Nephron progenitor cell (in vitro differentiated cells): ENCODE measurements around the gene IFT27.

ENCODE experiments used
- DNase-seq: peaks from one replicate; pipeline ENCODE4 v3.0.0; 2021
- H3K27ac Mint-ChIP-seq: 2 replicates; pipeline ENCODE4 v1.8.0; 2021; ENCODE audit warnings: mild to moderate bottlenecking, moderate library complexity, mixed read lengths
- H3K27me3 Mint-ChIP-seq: 2 replicates; pipeline ENCODE4 v1.8.0; 2021; ENCODE audit warnings: mild to moderate bottlenecking, low read depth, mixed read lengths; ENCODE audit not compliant: poor library complexity
- H3K36me3 Mint-ChIP-seq: 2 replicates; pipeline ENCODE4 v1.8.0; 2021; ENCODE audit warnings: low read depth, mixed read lengths
- H3K4me1 Mint-ChIP-seq: 2 replicates; pipeline ENCODE4 v1.8.0; 2021; ENCODE audit warnings: mixed read lengths
- H3K4me3 Mint-ChIP-seq: 2 replicates; pipeline ENCODE4 v1.8.0; 2021; ENCODE audit warnings: mild to moderate bottlenecking, moderate library complexity, mixed read lengths
- H3K9me3 Mint-ChIP-seq: 2 replicates; pipeline ENCODE4 v1.8.0; 2021; ENCODE audit warnings: mild to moderate bottlenecking, moderate library complexity, mixed read lengths
- TF ChIP-seq, protein P1 (sequence below): fragments of 200-600 bp; sonication (generic); IDR thresholded peaks from 2 replicates; pipeline ENCODE4 v1.5.0; 2021; ENCODE audit warnings: antibody characterized with exemption

The IFT27 gene

DNA sequence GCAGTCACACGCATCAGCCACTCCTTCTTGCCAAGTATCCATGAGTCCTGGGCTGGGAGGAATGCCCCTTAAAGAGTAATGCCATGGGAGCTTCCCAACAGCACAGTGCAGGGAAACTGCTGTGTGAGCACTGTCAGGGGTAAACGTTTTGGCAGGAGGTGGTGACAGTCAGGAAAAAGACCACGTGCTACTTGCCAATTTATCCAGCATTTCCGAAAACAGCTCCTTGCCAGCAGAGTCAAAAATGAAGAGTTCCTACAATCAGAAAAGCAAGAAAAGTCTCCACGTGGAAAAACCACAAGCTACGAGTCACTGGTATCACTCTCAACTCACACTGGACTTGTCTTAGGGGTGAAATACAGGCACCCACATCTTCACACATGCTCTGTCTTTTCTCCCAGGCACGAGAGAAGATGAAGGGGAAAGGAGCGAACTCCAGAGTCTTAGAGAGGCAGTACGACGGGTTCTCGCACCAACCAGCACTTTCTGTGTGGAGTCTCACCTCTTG is 9.9 kb downstream of the IFT27 start:
- Mint-ChIP-seq H3K36me3 (peaks cover 50% of the 10 kb centered on the region), H3K27ac (no peak overlapping the region), H3K4me3 (no peak overlapping the region), H3K9me3 (no peaks in the 10 kb centered on the region), H3K4me1 (peaks cover 15% of the 10 kb centered on the region), H3K27me3 (peaks cover 2% of the 10 kb centered on the region)
- no peak for DNase-seq
- TF ChIP-seq, protein P1, sequence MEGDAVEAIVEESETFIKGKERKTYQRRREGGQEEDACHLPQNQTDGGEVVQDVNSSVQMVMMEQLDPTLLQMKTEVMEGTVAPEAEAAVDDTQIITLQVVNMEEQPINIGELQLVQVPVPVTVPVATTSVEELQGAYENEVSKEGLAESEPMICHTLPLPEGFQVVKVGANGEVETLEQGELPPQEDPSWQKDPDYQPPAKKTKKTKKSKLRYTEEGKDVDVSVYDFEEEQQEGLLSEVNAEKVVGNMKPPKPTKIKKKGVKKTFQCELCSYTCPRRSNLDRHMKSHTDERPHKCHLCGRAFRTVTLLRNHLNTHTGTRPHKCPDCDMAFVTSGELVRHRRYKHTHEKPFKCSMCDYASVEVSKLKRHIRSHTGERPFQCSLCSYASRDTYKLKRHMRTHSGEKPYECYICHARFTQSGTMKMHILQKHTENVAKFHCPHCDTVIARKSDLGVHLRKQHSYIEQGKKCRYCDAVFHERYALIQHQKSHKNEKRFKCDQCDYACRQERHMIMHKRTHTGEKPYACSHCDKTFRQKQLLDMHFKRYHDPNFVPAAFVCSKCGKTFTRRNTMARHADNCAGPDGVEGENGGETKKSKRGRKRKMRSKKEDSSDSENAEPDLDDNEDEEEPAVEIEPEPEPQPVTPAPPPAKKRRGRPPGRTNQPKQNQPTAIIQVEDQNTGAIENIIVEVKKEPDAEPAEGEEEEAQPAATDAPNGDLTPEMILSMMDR, result no peak

DNA sequence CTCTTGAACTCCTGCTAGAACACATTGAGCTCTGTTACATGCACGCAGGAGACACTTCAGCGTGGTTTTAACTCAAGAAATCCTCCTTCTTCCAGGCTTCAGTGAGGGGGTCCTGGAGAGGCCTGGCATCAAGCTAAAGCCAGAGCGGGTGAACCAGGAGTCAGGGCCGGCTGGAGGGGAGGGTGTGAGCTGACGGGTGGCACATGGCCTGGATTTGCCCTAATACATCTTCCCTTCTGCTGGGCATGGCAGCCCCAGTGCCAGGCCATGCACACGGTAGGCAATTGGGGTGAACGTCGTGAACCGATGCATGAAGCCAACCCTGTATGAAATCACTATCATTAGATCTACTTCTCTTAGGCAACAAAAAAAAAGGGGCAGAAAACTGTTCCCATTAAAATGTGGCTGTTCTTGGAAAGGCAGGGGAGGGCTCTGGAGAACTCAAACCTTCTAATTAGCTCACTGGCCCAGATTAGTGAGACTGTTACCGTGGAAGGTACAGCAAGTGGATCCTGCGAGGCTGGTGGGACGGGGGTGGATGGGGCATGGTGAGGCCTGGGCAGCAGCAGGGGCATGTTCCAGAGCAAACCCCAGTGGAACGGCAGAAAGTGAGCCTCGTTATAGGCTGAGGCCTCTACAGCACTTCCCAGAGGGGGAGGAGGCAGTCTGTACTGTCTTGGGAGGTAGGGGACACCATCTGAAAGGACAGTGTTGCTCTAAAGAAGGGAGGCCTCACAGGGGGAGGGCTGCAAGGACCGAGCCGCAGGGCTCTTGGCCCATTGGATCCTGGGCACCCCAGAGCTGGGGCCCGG is 10.6 kb downstream of the IFT27 start:
- peaks cover 8% of the 10 kb centered on the region for H3K4me1 Mint-ChIP-seq
- no peak for DNase-seq
- no peaks in the 10 kb centered on the region for H3K9me3 Mint-ChIP-seq
- TF ChIP-seq, protein P1, result no peak
- H3K36me3 Mint-ChIP-seq, result peaks cover 45% of the 10 kb centered on the region
- H3K27me3 Mint-ChIP-seq, result peaks cover 2% of the 10 kb centered on the region
- H3K27ac Mint-ChIP-seq, result no peak overlapping the region
- H3K4me3 Mint-ChIP-seq, result no peak overlapping the region

DNA sequence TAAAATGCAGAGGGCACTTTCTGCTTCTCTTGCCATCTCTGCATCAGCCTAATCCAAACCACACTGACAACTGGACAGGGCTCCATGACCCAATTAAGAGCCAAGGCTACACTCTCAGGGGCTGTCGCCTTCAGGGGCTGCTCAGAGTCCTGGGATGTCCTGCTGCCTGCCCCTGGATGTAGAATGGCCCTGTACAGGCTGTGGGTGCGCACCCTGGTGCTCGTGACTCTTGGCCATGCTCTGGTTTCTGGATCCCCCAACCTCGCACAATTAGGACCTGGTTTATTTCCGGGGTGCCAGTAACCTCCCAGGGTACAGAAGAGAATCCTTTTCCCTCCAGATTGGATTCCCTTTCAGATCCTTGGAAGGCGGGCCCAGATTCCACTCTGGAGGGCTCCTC is 11.3 kb downstream of the IFT27 start:
- Mint-ChIP-seq H3K36me3 (peaks cover 43% of the 10 kb centered on the region), H3K4me3 (no peak overlapping the region), H3K27me3 (peaks cover 2% of the 10 kb centered on the region), H3K27ac (no peak overlapping the region), H3K9me3 (no peaks in the 10 kb centered on the region), H3K4me1 (peaks cover under 1% of the 10 kb centered on the region)
- DNase-seq, result no peak
- TF ChIP-seq, protein P1, result no peak

DNA sequence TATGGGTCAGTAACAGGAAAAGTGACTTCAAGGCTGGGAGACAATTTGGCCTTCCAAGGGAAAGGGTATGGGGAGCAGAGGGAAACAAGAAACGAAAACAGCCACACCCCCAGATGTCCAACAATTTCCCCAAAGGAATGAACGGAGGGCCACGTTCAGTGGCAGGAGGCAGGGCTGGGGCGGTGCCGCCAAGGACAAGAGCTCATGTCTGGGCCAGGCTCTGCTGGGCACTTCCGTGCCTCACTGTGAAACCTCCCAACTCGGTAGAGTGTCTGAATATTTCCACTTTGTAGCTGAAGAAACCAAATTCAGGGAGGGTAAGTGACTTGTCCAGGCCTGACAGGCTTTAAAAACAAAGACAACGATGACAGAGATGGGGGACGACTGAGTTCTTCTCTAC is 11.9 kb downstream of the IFT27 start:
- no peak overlapping the region for H3K27ac Mint-ChIP-seq
- TF ChIP-seq, protein P1, result no peak
- peaks cover 43% of the 10 kb centered on the region for H3K36me3 Mint-ChIP-seq
- no peak overlapping the region for H3K4me3 Mint-ChIP-seq
- no peak for DNase-seq
- H3K27me3 Mint-ChIP-seq, result peaks cover 2% of the 10 kb centered on the region
- no peaks in the 10 kb centered on the region for H3K9me3 Mint-ChIP-seq
- no peaks in the 10 kb centered on the region for H3K4me1 Mint-ChIP-seq

DNA sequence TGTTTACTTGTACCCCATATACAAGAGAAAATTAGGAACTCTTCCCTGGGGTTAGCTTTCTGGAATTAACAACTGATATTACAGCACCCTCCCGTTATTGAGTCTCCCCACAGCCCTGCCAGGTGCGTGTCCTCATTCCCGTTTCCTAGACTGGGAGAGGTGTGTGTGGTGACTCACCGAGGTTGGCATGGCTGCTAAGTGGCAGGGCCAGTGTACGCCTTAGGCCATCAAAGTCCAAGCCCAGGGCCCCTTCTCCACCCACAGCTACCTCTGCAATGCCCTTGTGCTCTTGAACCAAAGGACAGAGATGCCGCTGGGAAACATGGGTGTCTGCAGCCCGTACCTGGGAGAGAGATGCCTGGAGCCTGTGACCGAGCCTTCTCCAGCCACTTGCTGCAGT is 12.3 kb downstream of the IFT27 start:
- Mint-ChIP-seq H3K4me3 (no peak overlapping the region), H3K9me3 (no peaks in the 10 kb centered on the region), H3K27me3 (peaks cover 2% of the 10 kb centered on the region), H3K4me1 (no peaks in the 10 kb centered on the region), H3K27ac (no peak overlapping the region), H3K36me3 (peaks cover 38% of the 10 kb centered on the region)
- TF ChIP-seq, protein P1, result no peak
- no peak for DNase-seq
